HG03439 (cell line): Measurements from ENCODE around the gene GMPS.
"Not testable (repeated sequence)": the region's sequence is repeated elsewhere in the genome, so short reads cannot be mapped to it uniquely, and the experiment has no call there.

Experiments
- ATAC-seq: cut with Tn5 transposase; IDR thresholded peaks from one replicate; pipeline ENCODE4 v1.9.1; 2021; ENCODE audit warnings: mild to moderate bottlenecking, moderate library complexity; ENCODE audit not compliant: unreplicated experiment

GMPS gene

DNA sequence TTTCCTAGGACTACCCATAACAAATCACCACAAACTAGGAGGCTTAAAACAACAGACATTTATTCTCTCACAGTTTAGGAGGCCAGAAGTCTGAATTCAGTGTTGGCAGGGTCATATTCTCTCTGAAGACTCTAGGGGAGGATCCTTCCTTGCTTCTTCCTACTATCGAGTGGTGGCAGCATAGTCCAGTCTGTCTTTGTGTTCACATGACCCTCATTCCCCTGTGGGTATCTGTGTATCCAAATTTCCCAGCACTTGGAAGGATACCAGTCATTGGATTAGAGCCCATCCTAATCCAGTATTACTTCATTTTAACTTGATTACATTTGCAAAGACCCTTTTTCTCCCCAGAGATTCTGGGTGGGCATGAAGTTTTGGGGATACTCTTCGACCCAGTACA lies 63.8 kb downstream of the GMPS start:
- ATAC-seq, result no peak

DNA sequence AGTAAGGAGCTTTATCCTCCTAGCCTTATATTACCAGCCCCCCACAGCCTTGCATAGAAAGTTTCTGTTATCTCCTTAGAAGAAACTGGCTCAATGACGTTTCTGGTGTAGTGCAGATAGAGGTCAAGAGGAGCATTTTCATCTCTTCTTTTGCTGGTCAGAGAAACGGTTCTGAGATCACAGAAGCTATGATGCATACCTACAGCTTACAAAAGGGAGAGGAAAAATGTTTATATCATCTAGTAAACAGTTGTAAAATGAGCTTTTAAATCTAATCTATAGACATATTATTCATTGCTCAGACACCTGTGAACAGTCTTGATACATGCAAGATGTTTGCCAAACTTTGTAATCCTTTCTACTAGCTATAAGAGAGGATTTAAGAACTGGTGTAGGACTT lies 68.0 kb downstream of the GMPS start:
- ATAC-seq, result no peak

DNA sequence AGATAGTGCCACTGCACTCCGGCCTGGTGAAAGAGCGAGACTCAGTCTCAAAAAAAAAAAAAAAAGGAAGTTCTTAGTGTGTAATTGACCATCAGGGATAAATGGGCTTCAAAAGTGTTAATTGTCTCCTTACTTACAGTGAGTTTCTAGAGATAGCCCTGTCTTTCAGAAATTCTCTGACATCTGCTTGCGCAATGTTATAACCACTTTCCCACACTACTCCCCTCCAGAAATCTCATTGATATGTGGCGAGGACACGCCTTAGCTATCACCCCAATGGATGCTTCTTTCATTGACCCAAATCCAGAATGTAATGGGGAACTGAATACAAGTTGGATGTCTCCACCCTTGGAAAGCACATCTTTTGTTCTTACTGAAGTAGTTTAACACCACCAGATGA lies 70.9 kb downstream of the GMPS start:
- ATAC-seq, result no peak

DNA sequence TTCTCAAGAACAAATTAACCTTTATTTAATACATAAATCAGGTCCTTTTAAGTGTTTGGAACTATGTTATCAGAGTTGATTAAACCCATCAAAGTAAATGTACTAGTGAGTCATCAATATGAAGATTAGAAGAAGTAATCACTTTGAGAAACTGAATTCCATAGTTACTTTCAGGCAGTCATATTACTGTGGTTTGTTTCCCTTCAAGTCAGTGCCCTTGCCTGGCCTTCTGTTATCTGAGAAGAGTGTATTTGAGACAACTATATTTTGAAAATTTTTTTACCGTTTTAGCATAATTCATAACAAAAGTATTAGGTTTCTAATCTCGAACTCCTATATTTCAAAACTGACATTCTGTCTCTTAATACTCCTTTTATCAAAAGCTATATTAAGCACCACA lies 73.6 kb downstream of the GMPS start:
- no peak for ATAC-seq

DNA sequence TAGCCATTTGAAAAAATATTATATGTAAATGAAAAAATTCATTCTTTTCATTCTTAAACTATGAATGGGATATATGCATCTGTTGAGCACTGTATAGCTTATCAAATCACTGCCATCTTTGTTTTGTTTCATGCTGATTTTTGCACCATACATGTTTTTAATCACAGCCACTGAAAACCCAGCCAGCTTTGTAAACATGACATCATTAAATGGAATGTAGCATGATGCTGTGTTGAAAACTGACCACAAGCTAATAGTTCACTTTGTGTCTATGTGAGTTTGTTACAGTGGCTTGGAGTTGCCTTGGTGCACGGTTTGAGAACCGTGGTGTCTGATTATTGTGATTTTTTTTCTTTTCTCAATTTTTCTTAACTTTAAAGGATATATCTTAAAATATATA lies 75.7 kb downstream of the GMPS start:
- ATAC-seq, result no peak

DNA sequence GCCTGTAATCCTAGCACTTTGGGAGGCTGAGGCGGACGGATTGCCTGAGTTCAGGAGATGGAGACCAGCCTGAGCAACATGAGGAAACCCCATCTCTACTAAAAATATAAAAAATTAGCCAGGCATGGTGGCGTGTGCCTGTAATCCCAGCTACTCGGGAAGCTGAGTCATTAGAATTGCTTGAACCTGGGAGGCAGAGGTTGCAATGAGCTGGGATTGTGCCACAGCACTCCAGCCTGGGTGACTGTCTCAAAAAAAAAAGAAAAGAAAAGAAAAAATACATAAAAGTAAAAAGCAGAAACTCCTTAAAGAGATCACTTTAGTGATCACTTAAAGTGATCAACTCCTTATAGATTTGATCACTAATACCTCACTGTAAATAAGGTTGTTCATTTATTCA lies 78.0 kb downstream of the GMPS start:
- no peak for ATAC-seq

DNA sequence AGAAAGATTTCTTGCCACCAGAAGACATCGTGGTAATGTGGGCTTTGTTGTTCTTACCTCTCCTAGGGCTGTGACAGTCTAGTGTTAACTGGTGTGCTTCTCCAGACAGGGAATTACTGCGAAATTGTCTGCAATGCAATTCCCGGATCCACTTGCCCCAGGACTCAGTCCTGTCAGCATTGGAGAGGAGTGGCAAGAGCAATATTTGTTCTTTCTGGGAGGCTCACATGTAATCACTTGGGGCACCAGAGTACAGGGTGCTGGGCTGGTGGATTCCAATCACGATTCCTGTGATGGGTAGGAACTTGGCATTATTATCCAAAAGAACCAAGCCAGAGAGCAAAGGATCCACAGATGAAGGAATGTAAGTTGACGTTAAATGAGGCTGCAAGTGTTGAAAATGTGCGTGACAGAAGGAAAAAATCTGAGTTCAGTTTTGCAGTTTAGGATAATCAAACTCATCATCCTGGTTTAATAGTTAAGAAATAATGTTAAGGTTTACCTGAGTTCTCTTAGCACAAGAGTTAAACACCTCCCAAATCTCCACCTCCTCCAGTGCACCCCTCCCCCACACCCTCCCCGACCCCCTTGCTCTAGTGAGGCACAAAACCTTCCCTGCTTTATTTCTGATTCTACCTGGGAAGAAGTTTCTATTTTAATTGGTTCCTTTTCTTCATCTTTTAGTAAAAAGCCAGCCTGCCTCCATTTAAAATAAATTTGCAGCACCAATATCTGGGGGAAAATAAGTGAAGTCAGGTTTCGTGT lies 79.2 kb downstream of the GMPS start:
- ATAC-seq, result no peak

DNA sequence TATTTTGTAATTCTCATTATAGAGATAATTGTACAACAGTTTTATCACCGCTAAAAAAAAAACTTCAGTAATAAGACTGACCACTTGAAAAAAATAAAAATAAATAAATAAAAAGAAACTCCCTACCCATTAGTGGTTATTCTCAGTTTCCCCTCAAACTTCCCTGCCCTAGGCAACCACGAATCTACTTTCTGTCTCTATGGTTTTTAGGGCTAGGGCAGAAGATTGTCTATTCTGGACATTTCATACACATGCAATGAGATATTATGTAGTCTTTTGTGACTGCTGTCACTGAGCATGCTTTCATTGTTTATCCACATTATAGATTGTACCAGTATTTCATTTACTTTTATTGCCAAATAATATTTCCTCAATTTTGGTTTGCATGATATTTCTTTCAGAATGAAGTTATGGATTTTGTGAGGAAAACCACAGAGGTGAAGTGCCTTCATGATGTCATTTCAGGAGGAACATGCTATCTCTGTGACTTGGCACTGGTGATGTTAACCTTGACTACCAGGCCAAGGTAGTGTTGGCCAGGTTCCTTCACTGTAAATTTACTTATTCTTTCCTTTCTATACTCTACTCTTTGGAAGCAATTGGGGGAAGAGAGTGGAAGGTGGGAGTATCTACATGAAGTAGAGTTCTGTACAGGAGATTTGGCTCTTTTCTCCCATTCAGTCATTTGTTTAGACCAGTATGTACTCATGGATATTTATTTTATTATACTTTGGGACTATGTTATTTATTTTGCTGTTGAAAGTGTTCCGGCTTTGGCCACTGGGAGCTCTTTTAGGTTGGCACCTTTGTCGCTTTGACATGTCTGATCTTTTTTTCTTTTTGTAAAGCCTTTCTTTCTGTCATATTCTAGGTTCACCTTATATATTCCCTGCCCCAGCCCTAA lies 86.3 kb downstream of the GMPS start:
- ATAC-seq, result no peak

DNA sequence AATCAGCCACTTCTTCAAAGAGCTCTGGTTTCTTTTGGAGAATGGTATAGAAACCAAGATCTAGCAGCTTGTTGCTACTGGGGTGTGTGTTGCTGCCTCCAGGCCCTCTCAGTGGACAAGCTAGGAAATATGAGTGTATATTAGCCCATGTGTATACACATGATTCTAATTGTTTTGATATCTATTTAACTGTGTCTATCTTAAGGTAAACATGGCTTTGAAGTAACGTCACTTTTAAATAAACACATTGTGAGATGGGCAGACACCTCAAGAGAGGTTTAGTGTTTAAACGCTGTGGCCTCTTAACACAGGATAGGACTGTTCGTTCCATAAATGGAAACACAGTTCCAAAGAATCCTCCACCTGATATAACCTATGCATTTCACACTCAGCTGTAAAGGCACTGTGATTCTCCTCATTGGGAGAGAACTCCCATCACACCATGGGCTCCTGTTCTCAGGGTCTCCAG lies 87.0 kb downstream of the GMPS start:
- no peak for ATAC-seq

DNA sequence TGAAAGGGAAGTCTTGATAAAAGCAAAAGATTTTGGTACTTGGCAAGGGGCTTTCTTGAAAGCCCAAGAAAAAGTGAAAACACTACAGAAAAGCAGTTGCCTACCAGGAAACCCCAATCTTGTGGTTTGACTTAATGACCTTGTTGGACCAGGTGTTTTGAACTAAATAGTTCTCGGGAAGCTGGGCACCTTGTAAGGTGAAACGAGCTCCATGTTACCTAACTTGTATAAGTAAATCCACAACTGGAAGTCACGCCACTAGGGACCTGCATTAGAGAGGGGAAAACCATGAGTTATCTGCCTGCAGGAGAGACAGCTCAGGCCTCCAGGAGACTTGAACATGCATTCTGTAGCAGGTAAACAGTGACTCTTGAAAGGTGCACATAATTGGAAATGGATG lies 88.2 kb downstream of the GMPS start:
- ATAC-seq, result no peak

DNA sequence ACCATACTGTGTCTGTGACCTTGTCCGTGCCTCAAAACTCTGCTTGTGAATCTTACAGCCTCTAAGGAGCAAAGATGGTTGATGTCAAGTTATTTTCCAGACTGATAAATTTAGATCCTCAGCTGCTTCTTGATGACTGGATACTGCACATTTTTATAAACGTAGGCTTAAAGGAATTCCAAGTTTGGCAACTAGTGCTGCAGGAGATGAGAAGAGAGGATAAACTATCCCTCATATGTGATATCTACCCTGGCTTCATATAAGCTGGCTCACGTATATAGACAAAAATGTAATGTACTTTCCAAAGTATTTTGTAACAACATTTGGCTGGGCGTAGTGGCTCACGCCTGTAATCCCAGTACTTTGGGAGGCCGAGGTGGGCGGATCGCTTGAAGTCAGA lies 89.6 kb downstream of the GMPS start:
- ATAC-seq, result no peak

DNA sequence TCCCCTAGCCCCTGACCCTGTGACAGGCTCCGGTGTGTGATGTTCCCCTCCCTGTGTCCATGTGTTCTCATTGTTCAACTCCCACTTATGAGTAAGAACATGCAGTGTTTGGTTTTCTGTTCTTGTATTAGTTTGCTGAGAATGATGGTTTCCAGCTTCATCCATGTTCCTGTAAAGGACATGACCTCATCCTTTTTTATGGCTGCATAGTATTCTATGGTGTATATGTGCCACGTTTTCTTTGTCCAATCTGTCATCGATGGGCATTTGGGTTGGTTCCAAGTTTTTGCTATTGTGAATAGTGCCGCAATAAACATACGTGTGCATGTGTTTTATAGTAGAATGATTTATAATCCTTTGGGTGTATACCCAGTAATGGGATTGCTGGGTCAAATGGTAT lies 90.6 kb downstream of the GMPS start:
- not testable (repeated sequence) for ATAC-seq

DNA sequence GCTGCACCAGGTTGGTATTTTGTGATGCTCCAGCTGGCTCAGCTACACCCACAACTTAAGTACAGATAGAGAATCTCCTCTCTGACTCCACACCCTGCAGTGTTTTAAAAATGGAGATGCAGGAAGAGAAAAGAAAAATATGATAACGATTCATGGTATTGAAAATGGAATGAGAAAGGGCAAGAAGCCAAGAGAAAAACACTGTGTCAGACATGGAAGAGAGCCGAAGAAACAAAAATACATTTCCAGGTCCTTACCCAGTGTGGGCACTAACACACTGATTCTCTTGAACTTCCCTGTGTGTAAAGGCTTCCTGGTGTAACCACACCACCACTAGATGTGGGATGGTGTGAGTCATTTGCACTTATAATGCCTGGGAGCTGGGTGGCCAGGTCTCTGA lies 93.1 kb downstream of the GMPS start:
- ATAC-seq, result no peak

DNA sequence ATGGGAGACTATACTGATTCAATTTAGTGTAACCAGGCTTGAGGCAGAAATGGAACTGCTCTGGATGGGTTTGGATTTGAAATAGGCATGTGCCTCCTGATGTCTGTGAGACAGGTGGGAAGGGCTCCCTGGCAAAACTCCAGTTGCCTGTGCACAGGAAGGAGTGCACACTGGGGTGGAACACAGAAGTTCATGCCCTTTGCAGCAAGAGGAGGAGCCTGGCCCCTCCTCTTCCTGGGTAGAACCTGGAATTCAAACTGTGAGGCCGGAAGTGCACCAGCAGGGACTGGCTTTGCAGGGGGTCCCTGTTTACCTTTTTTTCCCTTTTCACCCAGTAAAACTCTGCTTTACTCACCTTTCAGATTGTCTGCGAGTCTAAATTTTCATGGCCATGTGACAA lies 99.9 kb downstream of the GMPS start:
- ATAC-seq, result no peak

DNA sequence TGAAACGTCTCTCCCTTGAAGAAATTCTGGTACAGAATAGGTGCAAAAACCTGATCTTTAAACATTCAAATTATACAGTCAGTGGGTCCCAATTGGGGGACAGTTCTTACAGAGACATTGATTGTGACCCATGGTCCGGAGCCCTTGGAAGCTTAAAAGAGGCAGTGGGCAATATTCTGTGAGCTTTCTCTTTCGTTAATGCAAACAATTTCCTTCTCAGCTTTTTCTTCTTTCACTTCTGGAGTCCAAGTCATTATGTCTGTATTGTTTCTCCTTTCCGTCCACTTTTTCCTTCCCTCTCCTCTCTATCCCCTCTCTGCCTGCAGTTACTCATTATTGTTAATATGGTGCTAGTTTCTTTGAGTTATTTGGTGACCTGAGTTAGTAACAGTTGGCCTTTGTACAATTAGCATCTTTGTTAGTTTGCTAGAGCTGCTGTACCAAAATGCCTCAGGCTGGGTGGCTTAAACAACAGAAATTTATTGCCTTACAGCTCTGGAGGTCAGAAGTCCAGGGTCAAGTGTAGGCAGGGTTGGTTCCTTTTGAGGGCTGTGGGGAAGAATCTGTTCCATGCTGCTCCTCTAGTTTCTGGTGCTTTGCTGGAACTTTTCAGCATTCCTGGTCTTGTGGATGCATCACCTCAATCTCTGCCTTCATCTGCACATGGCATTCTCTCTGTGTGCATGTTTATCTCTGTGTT lies 102.6 kb downstream of the GMPS start:
- no peak for ATAC-seq

DNA sequence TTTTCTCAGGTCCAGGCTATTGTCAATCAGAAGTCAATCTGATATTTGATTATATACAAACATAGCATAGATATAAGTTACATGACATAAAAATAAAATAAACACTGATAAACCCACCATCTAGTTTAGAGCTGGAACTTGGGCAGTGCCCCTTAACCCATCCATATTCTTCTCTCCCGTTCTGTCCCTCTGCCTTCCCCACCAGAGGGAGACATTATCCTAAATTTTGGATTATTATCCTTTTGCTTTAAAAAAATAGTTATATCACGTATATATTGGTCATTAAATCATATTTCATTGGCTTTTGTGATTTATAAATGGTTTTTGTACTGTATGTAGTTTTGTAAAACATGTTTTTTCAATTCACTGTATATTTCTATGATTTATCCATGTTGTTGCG lies 107.9 kb downstream of the GMPS start:
- ATAC-seq, result no peak

DNA sequence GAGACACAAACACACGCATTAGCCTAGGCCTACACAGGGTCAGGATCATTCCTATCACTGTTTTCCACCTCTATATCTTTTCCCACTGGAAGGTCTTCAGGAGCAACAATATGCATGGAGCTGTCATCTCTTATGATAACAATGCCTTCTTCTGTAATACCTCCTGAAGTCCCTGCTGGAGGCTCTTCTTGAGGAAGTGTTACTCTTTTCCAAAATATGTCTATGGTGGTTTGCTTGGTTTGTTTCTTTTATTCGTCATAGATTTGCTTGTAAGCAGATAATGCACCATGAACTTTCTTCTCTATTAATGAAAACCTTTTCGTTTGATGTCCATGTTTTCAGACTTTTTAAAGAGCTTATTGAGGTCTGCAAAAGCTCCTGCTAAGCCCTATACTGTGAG lies 109.3 kb downstream of the GMPS start:
- no peak for ATAC-seq

DNA sequence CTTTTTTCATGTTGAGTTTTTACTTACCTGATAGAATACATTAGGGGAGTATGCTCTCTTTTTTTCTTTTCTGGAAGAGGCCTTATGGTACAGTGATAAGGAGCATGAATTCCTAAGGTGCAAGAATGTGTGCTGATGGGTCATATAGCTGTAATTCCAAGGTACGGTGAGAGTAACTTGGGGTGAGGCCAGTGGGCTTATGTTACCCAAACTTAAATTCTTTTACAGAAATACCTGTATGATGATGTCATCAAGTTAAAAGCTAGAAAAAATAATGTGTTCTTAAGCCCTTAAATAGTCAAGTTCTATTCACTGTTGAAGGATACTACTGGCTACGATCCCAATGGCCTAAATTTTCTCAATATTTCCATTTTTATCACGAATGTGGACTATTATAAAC lies 111.2 kb downstream of the GMPS start:
- no peak for ATAC-seq

DNA sequence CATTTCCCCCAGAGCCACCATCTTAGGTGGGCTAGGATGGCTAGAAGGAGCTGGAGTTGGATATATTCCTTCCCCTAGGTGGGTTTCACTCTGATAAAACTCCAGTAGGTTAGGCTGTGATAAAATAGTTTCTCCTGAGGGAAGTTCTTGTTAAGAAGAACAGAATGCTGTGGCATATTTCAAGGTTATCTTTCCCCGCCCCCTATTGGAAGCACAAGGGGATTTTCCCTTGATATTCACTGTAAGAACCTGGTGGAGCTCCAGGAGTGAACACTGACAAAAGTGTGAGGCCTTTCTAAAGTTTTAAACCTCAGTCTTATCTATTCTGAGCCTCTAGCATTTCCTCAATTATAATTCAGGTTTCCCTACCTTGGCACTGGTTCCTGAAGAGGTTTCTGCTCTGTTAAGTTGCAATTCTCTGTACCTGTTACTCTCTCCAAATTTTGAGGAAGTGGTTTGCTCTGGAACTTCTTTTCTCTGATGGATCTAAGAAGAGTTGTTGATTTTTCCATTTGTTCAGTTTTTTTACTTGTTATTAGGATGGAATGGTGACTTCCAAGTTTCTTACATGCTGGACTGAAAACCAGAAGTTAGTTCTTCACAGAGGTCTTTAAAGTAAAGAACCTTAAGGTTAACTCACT lies 113.5 kb downstream of the GMPS start:
- ATAC-seq, result no peak

DNA sequence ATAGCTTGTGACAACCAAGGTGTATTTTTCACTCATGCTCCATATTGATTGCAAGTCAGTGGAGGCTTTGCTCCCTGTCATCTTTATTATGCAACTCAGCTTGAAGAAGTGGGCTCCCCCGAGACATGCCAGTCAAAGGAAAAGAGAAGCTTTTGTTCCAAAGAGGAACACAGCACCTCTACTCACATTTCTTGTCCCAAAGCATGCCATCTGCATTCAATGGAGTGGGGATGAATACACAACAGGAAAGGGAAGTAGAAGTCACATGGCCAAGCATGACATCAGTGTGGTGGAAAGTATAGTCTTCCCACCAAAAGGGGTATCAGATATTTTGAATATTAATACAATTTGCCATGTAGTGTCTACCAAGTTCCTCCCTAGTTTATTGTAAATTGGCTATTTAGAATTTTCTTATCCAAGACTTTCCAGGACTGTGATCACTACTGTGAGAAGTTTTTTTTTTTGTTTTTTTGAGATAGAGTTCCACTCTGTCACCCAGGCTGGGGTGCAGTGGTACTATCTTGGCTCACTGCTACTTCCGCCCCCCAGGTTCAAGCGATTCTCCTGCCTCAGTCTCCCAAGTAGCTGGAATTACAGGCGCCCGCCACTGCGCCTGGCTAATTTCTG lies 114.5 kb downstream of the GMPS start:
- no peak for ATAC-seq

DNA sequence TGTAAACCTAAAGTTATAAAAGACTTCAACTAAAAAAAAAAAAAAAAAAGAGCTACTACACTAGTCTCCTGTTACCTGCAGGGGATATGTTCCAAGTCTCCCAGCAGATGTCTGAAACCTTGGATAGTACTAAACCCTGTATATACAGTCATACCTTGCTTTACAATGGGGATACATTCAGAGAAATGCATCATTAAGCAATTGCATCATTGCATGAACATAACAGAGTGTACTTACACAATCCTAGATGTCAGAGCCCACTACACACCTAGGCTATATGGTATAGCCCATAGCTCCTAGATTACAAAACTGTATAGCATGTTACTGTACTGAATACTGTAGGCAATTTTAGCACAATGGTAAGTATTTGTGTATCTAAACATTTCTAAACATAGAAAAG lies 119.1 kb downstream of the GMPS start:
- ATAC-seq, result no peak
